Measurements from ENCODE around the gene ANO10.
"Not testable (repeated sequence)": the region's sequence is repeated elsewhere in the genome, so short reads cannot be mapped to it uniquely, and the experiment has no call there.

ANO10 gene

DNA sequence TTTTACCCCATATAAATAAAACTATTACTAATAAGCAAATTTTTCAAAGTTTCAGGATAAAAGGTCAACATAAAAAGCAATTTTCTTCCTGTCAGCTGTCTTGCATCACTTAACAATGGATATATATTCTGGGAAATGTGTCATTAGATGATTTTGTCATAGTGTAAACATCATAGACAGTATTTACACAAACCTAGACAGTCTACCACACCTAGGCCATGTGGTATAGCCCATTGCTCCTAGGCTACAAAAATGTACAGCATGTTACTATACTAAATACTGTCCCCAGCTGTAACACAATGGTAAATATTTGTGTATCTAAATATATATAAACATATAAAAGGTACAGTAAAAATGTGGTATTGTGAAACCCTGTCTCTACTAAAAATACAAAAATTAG lies 156.7 kb downstream of the ANO10 start:
- no peak for DNase-seq

DNA sequence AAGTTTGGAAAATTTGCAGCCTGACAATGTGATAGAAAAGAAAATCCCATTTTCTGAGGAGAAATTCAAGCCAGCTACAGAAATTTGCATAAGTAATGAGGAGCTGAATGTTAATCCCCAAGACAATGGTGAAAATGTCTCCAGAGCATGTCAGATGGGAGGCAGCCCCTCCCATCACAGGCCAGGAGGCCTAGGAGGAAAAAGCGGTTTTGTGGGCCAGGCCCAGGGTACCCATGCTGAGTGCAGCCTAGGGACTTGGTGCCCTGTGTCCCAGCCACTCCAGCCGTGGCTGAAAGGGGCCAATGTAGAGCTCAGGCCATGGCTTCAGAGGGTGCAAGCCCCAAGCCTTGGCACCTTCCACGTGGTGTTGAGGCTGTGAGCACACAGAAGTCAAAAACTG lies 159.2 kb downstream of the ANO10 start:
- not testable (repeated sequence) for DNase-seq

DNA sequence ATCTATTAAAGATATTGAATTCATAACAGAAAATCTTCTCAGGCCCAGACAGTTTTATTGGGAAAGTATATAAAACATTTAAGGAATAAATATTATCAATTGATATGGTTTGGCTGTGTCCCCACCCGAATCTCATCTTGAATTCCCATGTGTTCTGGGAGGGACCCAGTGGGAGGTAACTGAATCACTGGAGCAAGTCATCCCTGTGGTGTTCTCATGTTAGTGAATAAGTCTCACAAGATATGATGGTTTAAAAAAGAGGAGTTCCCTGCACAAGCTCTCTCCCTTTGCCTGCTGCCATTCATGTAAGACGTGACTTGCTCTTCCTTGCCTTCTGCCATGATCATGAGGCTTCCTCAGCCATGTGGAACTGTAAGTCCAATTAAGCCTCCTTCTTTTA lies 160.5 kb downstream of the ANO10 start:
- DNase-seq = no peak

DNA sequence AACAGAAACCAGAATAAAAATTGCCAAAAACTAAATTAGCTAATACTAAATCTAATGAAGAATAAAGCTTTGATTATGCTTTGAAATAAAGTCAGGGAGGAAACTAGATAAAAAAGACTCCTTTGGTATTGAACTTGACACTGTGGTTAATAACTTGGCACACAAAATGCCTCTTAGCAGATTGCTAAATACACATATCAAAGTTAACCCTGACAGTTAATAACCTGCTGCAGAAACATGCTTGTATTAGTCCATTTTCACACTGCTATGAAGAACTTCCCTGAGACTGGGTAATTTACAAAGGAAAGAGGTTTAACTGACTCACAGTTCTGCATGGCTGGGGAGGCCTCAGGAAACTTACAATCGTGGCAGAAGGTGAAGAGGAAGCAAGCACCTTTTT lies 164.8 kb downstream of the ANO10 start:
- not testable (repeated sequence) for DNase-seq

DNA sequence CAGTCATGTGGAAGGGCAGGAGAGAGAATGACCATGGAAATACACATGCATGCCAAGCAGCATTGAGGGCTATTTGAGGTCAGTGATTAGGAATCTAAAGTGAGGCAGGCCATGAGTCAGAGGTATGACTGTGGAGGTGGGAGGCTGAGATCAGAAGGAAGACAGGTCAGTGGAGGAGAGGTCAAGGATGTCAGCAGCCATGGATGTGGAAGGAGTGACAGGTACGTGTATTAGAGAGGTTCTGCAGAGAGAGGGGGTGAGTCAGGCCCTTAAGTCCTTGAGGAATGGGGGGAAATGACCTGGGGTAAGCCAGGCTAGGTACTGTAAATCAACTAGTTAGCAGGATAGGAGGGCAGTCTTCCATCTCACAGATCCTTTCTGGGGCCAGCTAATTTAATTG lies 166.6 kb downstream of the ANO10 start:
- DNase-seq = no peak

DNA sequence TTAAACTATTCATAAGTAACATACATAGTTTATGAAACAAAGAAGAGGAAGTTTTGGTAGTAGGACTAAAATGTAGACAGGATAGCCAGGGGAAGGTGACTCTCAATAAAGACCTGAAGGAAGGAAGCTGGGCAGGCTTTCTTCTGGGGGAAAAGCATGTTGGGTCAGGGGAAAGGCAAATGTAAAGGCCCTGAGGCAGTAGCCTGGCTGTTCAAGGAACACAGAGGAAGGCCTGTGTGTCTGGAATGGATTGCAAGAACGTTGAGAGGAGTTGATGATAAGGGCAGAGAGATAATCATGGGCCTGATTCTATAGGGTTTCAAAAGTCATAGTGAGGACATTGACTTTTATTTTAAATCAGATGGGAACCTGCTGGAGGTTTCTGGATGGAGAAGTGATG lies 167.8 kb downstream of the ANO10 start:
- DNase-seq = no peak

DNA sequence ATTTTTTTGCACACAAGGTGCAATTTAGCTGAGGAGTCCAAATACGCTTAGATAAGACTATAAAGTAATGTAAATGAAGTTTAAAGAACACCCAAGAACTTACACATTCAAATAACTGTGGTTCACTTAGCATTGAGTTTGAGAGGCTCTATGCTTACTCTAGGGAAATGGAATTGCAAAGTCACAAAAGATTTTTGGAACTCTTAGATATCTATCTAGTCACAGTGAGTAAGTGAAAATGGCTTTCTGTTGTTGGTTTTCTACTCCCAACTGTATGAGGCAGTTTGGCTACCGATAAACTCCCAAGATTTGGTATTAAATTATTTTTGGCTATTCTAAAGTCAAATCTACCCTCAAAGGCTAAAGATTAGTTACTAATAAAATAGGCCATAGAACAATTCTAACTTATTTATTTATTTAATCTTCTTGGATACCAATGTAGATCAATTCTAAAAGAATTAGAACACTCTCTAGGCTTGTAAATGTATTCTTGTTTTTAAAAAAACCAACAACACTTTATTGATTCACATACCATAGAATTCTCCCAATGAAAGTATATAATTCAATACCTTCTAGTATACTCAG lies 170.0 kb downstream of the ANO10 start:
- DNase-seq = no peak

DNA sequence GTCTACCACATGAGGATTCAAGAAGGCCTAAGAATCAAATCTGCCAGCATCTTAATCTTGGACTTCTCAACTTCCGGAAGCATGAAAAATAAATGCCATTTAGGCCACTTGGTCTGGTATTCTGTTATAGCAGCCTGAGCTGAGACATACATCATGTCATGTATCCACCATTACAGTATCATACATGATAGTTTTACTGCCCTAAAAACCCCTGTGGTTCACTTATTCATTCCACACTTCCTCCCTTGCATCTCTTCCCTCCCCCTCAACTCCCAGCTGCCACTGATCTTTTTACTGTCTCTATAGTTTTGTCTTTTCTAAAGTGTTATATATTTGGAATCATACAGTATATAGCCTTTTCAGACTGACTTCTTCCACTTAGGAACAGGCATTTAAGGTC lies 173.7 kb downstream of the ANO10 start:
- DNase-seq = no peak

DNA sequence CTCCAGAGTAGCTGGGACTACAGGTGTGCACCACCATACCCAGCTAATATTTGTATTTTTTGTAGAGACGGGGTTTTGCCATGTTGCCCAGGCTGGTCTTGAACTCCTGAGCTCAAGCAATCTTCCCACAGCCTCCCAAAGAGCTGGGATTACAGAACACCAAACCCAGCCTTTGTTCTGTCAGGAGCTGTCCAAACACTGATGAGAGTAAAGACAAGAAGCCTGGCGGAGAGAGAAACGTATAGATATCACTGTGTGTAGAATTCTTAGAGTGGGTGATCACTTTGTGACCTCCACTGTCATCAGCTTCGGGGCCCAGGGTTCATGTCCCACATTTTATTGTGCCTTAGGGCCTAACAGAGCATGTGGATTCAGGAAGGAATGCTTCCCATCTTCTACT lies 176.0 kb downstream of the ANO10 start:
- DNase-seq = no peak

DNA sequence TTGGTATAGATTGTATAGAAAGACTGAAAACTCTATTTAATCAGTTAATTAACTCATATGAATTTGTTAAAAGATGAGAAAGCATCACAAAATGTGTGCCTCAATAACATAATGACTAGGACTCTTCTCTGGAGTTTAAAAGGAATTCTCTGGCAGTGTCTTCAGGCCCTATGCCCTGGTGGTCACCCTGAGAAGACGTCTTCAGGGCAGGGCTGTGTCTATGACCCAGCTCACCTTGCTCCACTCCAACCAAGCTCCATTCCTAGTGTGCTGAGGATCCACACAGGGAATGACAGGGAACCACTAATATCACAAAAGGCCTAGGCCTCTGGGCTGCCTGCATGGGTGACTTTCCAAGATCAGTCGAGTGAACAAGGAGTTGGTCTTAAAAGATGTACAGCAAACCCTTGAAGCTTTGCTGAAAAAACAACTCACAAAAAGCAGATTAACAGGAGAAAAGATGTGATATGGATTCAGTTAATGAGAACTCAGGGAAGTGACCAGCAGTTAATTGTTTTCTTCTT lies 178.9 kb downstream of the ANO10 start:
- no peak for DNase-seq

DNA sequence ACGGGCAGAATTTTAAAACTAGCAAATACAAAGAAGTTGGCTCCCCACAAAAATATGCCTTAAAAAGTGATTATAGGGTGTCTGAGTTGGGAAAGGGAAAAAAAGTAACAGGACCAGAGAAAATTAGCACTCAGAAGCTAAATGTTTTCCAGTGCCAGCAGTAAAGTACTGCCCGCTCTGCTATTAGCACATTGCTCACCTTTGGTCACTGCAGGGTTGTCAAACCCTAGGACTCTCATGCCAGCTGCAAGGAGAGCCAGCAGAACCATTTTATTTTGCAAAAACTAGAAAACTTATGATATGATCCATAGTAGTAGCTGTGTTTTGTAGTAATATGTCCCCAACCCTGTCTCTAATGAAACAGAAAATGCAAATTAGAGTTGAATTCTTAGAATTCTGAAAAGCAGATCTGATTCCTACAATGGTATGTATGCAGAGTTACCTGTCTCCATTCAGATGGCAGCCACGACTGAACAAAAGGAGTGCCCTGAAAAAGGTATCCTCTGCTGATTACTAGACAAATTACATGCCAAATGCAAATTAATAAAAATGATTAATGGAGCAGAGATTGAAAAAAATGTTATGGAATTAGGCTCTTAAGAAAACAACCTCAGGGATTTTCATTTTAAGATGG lies 185.2 kb downstream of the ANO10 start:
- no peak for DNase-seq

DNA sequence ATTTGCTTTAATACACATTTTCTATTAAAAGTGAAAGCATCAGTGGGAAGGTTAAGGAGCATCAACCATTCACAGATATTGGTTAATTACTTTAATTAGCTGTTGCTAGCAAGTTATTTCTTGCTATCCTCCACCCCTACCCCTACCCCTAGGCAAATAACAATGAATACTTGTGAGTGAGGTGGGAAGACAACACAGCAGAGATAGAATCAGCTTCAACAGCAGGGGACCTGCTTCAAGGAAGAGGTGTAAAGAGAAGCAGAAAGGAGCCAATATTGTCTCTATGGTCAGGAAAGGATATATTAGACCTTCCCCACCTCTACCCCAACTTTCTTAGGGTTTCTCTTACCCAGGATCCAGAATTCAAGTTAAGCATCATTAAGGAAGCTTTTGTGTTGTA lies 186.1 kb downstream of the ANO10 start:
- no peak for DNase-seq

DNA sequence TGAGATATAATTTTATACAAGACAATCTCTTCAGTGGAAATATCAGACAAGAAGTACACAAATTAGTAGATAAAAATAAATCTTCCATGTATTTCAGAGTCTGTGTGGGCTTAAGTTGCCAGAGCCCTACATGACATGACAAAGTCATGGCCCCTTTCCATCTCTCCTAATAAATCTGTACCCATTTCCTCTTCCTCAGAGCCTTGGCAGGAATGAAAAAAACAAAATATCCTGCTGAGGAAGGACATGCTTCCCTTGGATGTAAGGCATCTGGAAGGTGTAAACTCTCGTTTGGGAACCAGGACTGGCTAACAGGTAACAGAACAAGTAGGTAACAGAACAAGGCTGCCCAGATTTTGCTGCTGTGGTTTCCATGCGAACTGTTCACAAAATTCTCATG lies 187.4 kb downstream of the ANO10 start:
- no peak for DNase-seq

DNA sequence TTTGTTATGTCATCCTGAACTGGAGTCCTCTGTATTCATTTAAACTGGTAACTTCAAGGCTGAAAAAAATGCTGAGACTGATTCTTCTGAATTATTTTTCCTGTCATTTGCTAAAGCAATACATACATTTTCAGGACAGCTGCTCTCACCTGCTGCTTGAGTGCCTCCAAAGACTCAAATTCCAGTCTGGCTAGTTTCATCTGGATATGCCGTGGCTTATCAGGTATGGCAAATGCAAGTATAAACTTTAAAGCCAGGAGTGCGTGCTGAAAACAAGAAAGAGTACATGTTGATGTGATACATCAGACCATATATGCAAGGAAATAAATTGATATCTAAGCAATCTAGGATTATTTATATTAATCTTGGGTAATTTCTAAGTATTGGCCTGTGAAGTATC lies 189.3 kb downstream of the ANO10 start:
- no peak for DNase-seq

DNA sequence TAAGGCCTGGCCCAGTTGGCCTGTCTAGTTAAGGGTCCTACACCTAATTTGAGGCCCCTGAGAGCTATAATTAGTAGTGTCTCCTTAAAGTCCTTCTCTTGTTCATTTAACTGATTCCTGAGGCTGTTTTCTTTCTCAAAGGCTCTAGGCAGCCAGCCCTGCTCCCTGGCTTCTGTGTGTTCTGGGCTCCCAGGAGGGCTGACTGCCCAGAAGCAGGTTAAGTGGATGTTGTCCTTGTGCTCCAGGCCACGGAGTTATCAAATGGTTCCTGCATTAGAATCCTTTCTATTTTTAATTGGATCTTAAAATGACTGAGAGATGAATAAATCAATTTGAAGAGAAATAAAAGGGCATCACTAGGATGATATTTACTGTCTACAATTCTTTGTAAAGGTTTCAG lies 195.4 kb downstream of the ANO10 start:
- no peak for DNase-seq

DNA sequence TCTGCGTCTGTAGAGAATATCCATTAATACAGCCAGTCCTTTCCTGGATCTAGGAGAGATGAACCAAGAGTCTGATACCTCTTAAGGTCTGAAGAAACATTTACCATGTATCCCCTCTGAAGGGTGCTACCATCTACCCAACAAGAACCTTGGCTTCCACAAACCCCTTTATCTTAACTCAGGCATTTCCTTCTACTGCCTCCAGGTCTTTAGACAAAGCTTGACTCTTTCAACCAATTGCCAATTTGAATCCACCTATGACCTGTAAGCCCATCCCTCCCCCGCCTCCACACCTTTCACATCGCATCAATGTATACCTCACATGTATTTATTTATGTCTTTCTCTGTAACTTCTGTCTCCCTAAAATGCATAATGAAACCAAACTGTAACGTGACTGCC lies 196.0 kb downstream of the ANO10 start:
- no peak for DNase-seq

DNA sequence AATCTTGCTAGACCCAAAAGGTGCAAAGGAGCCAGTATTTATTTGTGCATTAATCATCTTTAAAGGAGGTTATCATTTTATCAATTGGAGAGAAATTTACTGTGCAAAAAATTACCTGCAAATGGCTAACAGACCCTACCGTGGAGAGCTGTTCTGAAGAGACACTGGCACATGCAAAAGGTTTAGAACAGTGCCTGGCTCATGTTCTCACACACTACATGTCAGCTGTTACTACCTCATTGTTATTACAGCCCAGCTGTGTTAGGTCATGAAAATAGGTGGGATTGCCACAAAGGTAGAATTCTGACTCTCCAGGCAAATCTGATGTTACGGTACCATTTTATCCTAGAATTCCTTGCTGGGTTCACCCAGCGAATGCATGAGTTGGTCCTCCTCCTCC lies 198.2 kb downstream of the ANO10 start:
- DNase-seq = no peak

DNA sequence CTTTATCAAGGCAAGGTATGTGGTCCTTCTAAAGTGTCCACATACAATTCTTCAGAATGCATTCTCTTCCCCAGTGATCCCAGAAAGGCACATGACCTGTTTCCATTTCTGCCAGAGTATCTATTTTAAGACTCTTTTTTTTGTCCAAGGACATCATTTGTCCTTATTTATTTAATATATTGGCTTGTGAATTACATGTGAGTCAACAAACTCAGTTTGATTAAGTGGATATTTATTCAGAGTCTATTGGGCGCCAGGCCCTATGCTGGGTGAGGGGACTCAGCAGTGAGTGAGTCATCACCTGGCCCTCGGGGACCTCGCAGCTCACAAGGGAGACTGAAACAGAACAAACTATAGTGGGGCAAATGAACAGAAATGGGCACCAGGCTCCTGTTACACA lies 198.7 kb downstream of the ANO10 start:
- DNase-seq = no peak

DNA sequence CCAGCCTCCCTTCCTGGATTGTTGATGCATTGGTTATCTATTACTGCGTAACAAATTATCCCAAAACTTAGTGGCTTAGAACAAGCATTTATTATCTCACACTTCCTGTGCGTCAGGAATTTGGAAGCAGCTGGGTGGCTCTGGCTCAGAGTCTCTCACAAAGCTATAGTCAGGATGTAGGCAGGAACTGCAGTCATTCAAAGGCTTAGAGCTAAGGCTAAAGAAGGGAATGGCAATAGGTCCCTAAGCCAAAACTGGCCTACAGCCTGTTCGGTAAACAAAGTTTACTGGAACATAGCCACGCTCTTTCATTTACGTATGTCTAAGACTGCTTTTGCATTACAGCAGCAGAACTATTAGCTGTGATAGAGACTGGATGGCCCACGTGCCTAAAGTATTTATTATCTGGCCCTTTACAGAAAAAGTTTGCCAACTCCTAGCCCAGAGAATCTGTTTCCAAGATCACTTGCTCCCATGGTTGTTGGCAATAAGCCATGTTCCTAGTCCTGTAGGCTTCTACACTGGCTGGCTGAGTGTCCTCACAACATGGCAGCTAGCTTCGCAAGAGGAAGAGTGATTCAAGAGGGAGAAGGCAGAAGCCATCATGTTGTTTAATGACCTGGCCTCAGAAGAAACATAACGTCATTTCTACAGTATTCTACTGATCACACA lies 203.1 kb downstream of the ANO10 start:
- DNase-seq = no peak

DNA sequence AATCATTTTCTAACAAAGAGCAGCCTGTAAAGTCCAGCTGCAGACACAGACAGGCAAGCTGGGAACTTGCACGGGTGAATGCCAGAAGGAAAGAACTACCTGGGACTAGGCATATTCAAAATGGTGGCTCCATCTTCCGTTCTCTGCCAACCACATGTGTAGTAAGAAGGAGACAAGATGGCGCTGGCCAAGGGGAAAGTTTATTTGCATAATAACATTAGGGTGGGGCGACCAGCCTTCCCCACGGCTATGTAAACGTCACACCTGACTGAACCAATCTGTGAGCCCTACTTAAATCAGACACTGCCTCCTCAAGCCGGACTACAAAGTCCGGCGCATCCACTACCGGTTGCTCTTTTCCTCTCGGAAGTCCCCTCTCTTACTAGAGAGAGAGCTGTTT lies 204.7 kb downstream of the ANO10 start:
- no peak for DNase-seq

DNA sequence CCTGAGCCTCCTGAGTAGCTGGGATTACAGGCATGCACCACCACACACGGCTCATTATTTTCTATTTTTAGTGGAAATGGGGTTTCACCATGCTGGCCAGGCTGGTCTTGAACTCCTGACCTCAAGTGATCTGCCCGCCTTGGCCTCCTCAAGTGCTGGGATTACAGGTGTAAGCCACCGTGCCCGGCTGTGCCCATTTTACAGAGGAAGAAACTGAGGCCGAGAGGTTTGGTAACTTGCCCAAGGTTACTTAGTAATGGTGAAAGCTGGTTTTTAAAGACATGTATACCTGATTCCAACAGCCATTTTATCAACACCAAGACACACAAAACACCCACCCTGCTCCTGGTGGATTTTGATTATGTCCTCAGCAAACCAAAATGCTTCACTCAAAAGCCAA lies 206.7 kb downstream of the ANO10 start:
- no peak for DNase-seq

DNA sequence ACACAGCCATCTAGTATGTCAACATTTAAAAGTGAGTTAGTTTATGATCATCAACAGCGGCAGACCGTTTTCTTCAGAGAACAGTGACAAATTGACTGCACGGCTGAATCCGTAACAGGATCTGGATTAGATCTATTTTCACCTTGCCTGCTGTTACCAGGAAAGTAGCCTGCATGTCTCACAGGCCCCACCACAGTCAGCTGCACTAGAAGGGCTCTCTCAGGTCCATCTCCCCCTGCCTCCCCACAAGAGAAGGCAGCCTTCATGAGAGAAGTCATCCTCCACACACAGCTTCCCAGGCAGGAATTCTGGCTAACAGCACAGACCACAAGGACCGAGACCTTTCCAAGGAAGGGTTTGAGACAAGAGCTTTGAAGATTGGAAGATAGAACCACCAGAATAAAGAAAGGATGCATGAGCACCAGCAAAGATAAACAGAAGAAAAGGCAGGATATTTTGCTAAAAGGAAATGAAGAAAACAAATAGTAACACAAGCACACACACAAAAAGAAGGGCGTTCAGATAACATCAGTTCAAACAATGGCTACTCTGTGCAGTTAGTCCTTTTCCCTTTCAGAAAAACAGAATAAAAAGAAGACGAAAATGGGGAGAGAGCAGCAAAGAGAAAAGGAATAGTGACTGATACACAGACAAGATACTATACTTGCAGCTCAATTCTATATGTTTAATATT lies 208.0 kb downstream of the ANO10 start:
- no peak for DNase-seq

DNA sequence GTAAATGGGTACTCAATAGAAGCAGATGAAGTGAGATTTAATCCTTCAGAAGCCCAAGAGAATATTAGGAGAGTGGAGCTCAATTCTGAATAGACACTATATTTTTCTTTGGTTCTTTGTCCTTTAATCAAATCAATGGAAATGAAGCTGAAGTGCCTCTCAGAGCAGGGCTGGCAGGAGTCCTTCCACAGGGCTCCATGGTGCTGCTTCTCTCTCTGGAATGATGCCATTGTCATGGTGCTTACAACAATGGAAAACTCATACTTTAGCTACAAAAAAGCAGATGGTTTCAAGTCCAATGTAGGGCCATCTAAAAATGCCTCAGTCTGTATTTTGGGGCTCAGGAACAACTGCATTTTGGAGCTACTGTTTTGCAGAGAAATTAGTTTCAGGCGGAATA lies 210.4 kb downstream of the ANO10 start:
- DNase-seq = no peak

DNA sequence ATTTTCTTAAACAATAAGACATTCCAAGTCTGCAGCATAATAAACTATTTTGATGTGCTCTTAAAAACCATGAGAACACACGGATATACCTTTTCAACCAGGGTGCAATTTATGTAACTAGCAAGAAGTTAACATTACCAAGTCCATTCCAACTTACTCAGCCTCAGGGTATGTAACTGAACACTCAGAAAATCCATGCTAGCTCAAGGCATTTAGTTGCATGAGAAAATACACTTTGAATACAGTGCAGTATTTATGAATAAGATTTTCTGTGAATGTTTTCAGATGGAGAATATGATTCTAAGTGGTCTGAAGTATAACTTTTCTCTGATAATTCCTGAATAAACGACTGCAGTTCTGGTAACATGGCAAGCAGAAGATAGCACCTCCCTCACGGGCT lies 211.2 kb downstream of the ANO10 start:
- no peak for DNase-seq

All from activated T-cell treated with anti-CD3 and anti-CD28 coated beads for 4 hours (primary cell).